Tongue (tissue), 2 donors: ENCODE data around the gene CLIC2. TPM values are rescaled to one million over a fixed set of nuclear protein-coding genes. Genes with fewer than 3 reads are reported as not detected.
A peak's percentile ranks its signal among the peaks of the same experiment; 100 is the strongest.
"Not testable (repeated sequence)": the region's sequence is repeated elsewhere in the genome, so short reads cannot be mapped to it uniquely, and the experiment has no call there.

Experiments used
- DNase-seq: peaks from one replicate; pipeline ENCODE4 v3.0.0-alpha.2; 2015
- total RNA-seq: library from RNA; depleted of rRNA; stranded (reverse); fragments of >200 nt; gene quantifications from one replicate; pipeline ENCODE4 v1.2.3, GENCODE V29; 2014

Gene CLIC2
- 7.6 TPM for total RNA-seq

DNA sequence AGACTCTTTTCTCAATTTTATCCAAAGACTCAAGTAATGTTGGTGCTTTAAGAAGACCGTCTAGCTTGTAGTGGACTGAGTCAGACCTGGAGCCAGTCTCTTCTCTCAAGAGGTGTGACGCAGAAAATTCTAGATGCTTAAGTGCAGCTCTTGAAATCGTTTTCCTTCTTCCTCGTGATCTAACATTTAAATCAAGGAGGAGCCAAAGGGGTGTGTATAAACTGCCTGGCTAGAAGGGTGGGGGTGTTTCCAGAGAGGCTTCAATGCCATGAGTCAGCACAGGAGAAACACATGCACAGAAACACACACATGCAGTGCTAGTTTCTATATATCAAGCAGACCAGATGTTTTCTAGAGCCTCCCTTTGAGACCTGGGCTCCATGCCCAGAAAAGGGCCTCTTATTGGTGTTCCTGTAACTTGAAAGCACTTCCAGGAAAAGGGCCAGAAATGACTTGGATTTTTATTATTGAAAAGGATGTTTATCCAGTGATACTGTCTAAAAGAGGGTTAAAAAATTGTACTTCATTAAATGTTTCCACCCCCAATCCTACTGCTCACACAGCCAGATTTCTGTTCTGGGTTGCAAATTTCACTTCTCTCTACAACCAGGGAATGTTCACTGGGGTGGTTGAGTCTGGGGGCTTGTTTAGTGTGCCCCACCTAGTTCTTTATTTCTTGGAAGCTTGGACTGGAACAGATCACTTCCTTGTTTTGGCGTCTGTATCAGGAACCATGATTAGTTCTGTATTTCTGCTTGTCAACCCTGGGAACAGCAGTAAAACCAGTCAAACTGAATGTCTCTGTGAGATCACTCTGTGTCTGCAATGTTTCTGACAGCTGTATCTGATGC lies at the start of gene CLIC2:
TSS of gene CLIC2 (minus strand) at position 129 of the 851 bp plus-strand sequence. CDS start 187 bp downstream, outside the sequence.
- DNase-seq: peak; percentile 68

DNA sequence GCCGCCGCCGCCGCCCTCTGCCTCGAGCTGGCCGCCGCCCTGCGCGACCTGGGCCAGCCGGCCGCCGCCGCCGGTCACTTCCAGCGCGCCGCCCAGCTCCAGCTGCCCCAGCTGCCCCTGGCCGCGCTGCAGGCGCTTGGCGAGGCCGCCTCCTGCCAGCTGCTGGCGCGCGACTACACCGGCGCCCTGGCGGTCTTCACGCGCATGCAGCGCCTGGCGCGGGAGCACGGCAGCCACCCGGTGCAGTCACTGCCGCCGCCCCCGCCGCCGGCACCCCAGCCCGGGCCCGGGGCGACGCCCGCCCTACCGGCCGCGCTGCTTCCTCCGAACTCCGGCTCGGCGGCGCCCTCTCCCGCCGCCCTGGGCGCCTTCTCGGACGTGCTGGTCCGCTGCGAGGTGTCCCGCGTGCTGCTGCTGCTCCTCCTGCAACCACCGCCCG lies 48.1 kb upstream of the CLIC2 start:
- not testable (repeated sequence) for DNase-seq

DNA sequence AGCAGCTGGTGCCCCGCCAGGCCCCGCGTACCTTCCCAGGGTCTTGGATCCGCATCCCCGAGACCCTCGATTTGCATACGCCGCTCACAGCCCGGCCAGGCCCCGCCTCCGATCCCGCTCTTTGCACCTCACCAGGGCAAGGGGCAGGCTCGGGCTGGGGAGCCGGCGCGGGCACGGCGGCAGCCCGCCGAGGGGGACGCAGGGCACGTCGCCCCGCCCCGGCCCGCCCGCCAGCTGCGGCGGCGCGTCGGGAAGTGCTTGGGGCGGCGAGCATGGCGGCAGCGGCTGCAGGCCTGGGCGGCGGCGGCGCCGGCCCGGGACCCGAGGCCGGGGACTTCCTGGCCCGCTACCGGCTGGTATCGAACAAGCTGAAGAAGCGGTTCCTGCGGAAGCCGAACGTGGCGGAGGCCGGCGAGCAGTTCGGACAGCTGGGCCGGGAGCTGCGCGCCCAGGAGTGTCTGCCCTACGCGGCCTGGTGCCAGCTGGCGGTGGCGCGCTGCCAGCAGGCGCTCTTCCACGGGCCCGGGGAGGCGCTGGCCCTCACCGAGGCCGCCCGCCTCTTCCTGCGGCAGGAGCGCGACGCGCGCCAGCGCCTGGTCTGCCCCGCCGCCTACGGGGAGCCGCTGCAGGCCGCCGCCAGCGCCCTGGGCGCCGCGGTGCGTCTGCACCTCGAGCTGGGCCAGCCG lies 47.6 kb upstream of the CLIC2 start, which contains the start of gene F8A2:
TSS of gene F8A2 (plus strand) at position 253 of the 686 bp plus-strand sequence. CDS start at position 273, 20 bp downstream.
- DNase-seq: not testable (repeated sequence)

DNA sequence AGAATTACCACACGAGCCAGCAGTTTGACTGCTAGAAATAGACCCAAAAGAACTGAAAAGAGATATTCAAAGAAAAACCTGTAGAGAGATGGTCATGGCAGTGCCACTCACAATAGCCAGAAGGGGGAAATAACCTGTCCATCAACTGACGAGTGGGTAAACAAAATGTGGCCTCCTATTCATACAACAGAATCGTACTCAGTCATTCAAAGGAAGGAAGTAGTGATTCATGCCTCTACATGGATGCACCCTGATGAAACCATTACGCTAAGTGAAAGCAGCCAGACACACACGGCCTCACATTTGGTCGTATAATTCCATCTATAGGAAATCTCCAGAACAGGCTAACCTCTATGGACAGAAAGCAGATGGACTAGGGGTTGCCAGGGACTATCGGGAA lies 45.4 kb upstream of the CLIC2 start:
- not testable (repeated sequence) for DNase-seq

DNA sequence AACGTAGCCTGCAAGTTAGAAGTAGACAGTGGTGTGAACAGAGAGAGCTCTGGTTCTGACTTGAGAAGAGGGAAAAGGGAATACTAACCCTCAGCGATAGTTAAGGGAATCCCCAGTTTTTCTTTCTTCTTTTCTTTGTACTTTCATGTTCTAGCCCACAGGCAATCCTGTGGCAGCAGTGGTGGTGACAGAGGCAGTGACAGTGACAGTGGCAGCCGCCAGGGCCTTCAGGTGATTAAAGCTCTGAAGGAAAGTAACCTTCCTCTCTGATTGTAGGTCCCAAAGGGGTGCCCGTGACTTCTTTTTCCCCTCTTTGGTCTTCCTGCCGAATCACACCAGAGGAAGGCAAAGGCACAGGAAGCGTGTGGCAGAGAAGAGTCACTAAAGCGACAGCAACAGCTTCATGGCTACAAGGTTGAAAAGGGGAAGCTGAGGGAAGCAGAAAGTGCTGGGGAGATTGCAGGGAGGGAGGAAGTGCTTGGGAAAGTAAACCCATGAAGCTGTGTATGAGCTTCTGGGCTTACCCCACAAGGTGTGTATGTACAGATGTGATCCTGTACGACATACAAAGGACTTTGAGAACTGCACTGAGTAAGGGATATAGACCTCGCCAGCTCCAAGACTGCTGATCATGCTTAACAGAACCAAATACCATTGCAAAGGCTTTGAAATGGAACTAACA lies 39.5 kb upstream of the CLIC2 start:
- DNase-seq: not testable (repeated sequence)

DNA sequence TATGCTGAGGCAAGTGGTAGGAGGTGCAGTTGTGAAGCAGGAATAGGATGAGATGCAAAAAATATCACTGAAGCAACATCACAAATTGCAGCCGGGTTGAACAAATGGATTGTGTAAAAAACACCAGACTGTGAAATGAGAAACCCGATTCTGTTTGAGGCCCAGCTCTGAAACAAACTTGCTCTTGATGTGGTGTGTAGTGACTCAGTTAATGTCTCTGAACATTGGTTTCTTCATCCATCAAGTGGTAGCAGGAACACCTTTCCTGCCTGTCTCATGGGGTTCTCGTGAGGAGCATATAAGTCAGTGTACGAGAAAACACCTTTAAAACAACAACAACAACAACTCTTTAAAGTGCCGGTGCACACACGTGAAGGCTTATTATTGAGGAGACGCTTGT lies 29.3 kb upstream of the CLIC2 start:
- DNase-seq: not testable (repeated sequence)

DNA sequence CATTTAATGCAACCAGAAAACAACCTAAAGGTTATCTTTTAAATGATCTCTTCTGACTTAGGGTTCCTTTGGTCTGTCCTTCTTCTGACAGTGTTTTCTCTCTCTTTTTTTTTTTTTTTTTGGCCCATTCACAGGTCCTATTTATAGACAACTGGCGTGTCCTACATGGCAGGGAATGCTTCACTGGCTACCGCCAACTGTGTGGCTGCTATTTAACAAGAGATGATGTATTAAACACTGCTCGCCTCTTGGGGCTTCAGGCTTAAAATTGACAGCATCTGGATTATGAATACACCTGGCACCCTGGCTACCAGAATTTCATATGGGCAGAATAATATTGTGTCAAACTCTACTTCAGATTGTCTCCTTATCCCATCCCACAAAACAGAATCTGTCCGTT lies 15.0 kb upstream of the CLIC2 start:
- not testable (repeated sequence) for DNase-seq

DNA sequence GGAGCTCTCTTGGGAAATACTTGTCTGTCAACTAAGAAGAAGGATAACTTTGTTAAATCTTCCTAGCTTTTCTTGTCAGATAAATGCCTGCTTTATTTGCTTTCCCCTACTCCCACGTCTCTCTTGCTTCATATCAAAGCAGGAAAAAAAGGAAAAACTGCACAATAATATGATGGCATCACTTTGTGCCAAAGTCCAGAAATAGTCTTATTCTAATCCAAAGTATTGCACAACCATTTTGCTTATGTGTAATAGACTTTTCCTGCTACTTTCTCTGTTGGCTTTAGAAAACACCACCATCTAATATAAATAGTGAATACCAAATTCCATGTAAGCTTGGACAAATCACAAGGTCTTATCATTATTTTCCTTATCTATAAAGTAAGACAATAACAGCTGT lies 11.3 kb upstream of the CLIC2 start:
- DNase-seq: not testable (repeated sequence)

DNA sequence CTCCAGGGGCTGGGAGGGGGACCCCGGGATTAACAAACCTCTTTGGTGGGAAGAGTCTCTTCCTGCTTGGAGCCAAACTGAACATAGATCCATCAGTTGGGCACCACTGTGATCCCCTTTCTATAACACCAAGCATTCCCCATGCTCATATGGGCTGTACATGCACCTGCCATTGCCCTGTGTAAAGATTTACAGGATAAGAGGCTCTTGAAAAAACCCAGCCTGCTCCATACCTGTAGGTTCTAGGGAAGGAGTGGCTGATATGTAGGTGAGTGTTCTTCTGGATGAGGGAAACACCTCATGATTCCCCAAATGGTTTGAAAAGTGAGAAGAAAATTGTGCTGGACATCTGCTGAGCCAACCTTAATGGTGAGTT lies 911 bp upstream of the CLIC2 start:
- not testable (repeated sequence) for DNase-seq

DNA sequence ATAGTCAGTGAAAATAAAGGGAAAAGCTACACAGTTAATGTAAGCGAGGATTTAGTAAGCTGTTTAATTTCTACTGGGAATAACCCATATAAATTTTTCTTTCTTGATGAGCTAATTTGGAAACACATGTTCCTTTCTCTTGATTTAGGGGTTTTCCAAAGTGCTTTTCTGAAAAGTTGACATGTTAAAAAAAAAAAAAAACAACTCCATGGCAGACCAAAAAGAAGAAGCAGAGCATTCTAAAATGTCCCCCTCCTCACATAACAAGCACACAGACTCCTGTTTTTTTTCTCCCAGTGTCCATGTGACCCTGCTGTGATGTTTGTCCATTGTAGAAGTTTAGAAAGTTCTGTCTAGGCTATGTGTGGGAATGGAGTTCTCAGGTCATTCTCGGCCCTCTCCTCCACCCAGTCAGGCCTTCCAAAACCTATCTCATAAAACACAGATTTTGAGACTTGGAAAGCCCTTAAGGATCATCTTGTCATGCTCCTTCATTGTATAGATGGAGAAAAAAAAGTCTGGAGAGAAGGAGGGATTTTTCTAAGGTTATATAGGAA lies 792 bp downstream of the CLIC2 start:
- no peak for DNase-seq

DNA sequence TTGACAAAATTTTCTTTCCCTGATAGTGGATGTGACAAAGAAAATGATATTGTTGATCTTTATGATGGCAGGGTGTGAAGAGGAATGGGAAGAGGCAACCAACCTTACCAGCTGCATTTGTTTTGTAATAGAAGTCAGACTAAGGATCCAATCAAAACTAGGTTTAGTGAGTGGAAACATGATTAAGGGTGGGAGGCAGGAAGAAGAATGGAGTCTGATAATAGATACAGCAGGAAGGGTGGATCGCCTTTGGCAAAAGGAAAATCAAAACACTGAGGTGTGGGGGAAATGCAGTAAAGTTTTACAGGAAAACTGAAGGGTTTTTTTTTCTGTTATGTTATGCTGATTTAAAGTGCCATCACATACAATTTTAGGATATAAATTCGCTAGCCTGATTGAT lies 3.4 kb downstream of the CLIC2 start:
- no peak for DNase-seq

DNA sequence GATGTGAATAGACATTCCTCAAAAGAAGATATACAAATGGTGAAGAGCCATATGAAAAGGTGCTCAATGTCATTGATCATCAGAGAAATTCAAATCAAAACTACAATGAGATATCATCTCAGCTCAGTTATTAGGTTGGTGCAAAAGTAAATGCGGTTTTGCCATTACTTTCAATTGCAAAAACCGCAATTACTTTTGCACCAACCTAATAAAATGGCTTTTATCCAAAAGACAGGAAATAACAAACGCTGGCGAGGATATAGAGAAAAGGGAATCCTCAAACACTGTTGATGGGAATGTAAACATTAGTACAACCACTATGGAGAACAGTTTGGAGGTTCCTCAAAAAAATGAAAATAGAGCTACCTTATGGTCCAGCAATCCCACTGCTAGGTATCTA lies 5.1 kb downstream of the CLIC2 start:
- DNase-seq: no peak

DNA sequence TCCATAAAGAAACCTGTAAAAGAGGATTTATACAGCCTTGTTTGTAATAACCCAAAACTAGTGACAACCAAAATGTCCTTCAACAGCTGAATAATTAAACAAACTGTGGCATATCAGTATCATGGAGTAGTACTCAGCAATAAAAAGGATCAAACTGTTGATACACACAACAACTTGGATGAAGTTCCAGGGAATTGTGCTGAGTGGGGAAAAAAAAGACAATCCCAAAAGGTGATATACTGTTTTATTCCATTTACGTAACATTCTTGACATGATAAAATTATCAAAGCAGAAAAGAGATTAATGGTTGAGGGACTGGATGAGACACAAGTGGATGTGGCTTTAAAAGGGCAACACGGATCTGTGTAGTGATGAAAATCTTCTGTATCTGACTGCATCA lies 7.8 kb downstream of the CLIC2 start:
- DNase-seq: no peak

DNA sequence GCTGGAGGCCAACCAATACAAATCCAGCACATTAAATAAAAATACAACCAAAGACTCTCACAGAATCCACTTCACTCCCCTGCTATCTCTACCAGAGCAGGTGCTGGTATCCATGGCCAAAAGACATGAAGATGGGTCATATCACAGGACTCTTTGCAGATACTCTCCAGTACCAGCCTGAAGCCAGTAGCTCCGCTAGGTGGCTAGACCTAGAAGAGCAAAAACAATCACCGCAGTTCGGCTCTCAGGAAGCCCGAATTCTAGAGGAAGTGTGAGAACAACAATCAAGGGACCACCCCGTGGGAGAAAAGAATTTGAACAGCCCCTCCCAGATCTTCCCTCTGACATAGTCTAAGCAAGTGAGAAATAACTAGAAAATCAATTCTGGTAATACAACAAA lies 20.2 kb downstream of the CLIC2 start:
- no peak for DNase-seq

DNA sequence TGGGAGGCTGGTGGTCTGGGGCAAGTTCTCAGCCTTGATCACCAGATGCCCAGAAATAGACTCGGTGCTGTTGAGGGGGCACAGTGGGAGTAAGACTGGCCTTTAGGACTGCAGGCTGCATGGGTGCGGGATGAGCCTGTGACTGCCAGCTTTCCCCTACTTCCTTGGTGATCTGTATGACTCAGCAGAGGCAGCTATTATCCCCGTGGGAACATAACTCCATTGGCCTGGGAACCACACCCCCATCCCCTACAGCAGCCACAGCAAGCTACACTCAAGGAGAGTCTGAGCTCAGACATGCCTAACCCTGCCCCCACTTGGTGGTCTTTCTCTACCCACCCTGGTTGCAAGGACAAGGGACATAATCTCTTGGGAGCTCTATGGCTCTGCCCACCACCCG lies 20.6 kb downstream of the CLIC2 start:
- DNase-seq: no peak

DNA sequence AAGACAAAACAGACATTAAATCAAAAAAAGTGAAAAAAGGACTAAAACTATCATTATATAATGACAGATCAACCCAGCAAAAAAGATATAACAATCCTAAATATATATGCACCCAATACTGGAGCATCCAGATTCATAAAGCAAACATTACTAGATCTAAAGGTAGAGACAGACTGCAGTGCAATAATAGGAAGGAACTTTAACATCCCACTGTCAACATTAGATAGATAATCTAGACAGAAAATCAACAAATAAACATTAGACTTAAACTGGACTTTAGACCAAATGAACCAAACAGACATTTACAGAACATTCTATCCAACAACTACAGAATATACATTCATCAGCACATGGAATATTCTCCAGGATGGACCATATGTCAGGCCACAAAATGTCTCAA lies 40.6 kb downstream of the CLIC2 start:
- DNase-seq: no peak

DNA sequence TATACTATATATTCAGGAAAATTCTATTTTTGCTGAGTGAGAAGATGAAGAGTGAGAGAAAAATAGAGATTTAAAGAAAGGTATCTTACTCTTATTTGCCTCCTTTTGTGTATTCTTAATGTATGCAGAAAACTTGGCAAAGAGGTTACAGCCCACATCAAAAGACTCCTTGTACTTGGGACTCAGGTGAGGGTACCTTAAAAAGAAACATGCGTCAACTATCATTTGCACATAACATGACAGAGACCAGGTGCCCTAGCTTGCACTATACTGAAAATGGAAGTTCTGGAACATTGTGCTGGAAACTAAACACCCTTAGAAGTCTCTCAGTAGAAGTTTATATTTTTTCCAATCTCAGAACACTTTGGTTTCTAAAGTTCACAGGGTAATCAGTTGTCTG lies 54.5 kb downstream of the CLIC2 start:
- no peak for DNase-seq

DNA sequence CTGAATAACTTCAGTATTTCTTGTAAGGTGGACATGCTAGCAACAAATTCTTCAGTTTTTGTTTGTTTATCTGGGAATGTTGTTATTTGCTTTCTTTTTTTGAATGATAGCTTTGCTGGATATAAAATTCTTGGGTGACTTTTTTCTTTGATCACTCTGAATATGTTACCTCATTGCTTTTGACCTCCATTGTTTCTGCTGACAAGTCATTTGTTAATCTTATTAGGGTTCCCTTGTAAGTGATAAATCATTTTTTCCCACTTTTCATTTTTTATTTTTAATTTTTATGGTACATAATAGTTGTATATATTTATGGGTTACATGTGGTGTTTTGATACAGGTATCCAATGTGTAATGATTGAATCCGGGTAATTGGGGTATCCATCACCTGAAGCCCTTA lies 63.4 kb downstream of the CLIC2 start:
- no peak for DNase-seq

DNA sequence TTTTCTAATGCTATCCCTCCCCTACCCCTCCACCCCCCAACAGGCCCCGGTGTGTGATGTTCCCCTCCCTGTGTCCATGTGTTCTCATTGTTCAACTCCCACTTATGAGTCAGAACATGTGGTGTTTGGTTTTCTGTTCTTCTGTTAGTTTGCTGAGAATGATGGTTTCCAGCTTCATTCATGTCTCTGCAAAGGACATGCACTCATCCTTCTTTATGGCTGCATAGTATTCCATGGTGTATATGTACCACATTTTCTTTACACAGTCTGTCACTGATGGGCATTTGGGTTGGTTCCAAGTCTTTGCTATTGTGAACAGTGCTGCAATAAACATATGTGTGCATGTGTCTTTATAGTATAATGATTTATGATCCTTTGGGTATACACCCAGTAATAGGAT lies 66.4 kb downstream of the CLIC2 start:
- not testable (repeated sequence) for DNase-seq

DNA sequence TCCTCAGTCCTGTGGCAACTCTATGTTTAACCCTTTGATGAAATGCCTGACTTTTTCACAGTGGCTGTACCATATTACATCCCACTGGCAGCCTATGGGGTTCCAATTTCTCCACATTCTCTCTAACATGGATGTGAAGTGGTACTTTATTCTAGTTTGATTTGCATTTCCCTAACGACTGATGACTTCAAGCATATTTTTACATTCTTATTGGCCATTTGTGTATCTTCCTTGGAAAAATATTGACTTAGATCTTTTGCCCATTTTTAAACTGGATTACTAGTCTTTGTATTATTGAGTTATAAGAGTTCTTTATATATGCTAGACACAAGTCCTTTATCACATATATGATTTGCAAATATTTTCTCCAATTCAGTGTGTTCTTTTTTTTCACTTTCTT lies 68.0 kb downstream of the CLIC2 start:
- DNase-seq: no peak

DNA sequence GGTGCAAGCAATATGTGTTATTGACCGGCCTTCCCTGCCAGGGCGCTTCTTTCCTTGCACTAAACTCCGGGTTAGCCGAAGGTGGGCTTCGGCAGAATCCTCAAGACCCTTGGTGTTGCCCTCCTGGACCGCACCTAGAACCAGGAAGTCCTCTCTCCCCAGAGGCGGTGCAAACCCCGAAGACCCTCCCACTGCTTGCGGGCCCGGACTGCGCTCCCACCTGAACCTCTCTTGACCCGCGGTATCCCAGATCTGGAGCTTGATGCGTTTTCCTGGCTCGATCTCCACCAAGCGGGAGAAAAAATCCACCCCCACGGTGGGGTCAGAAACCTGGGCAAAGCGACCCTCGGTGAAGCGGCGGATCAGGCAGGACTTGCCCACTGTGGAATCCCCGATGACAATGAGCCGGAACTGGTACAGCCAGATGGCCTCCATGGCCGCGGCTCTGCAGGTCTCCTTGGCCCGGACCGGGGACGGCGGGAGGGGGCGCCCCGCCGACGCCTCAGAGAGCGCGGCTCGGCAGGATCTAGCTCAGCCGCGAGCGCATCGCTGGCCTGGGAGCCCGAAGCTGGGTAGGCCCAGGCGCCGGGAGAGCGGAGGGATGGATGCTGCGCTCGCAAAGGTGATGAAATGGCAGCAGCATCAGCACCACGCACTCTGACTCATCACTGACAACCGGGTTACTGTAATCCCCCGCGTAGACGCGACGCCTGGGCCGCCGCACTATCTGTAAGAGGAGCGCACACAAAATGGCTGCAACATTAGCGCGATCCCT lies 70.4 kb downstream of the CLIC2 start, which contains the start of gene RAB39B:
TSS of gene RAB39B (minus strand) at position 638 of the 775 bp plus-strand sequence. CDS start at position 435, 203 bp downstream.
- peak; percentile 57 for DNase-seq
